HEK293 (cell line): ENCODE results near the gene TPM1.

Source experiments
- CTCF ChIA-PET: fragments of 350-600 bp; formaldehyde crosslinking; extraction: SDS; loops from one replicate; lab custom pipeline; 2021; ENCODE audit warnings: antibody characterized with exemption; lab: Yijun Ruan, JAX
- POLR2A ChIA-PET: fragments of 300-600 bp; formaldehyde crosslinking; extraction: SDS; loops from one replicate; lab custom pipeline; 2020; ENCODE audit warnings: antibody characterized with exemption, inconsistent platforms; lab: Yijun Ruan, JAX
- H3K27ac ChIP-seq: fragments of 200-500 bp; sonication (Bioruptor generic); 2 replicates; pipeline ENCODE4 v1.5.1; 2014; ENCODE audit warnings: low read depth, low read length, control low read depth, inconsistent platforms; ENCODE audit errors: extremely low read depth
- H3K36me3 ChIP-seq, 2 experiments: fragments of 200-500 bp in 1 of 2; sonication (Bioruptor generic) in 1 of 2; 1 replicate in 1 of 2; 2 replicates in 1 of 2; pipeline ENCODE4 v1.5.1; 2014 to 2017; ENCODE audit warnings: inconsistent platforms in 2 of 2, low read length in 2 of 2; ENCODE audit not compliant: control insufficient read depth in 2 of 2, insufficient read depth in 1 of 2
- H3K4me1 ChIP-seq: fragments of 200-500 bp; sonication (Bioruptor generic); 2 replicates; pipeline ENCODE4 v1.5.1; 2014; ENCODE audit warnings: mild to moderate bottlenecking, low read length, inconsistent platforms; ENCODE audit not compliant: control insufficient read depth, insufficient read depth
- H3K4me3 ChIP-seq: 2 replicates; pipeline ENCODE4 v1.5.1; 2011; ENCODE audit warnings: low read depth, mild to moderate bottlenecking, control low read depth, low read length, moderate library complexity
- H3K9me3 ChIP-seq: fragments of 200-500 bp; sonication (Bioruptor generic); 2 replicates; pipeline ENCODE4 v1.5.1; 2014; ENCODE audit warnings: low read depth, low read length, inconsistent platforms; ENCODE audit not compliant: control insufficient read depth, insufficient read depth
- ELK4 ChIP-seq: IDR thresholded peaks from 2 replicates; pipeline ENCODE4 v1.6.1; 2011; ENCODE audit warnings: mild to moderate bottlenecking, low read depth, low read length, borderline replicate concordance
- HOXD13 ChIP-seq: sonication (generic); formaldehyde crosslinking; IDR thresholded peaks from 2 replicates; pipeline ENCODE4 v1.8.0; 2022; ENCODE audit warnings: missing genetic modification reagents, borderline replicate concordance
- IKZF3 ChIP-seq: fragments of 450-650 bp; IDR thresholded peaks from 2 replicates; pipeline ENCODE4 v1.5.0; 2018; ENCODE audit warnings: missing biosample characterization, mild to moderate bottlenecking, missing genetic modification characterization, moderate library complexity
- WT1 ChIP-seq: fragments of 450-650 bp; formaldehyde crosslinking; IDR thresholded peaks from 2 replicates; pipeline ENCODE4 v1.5.1; 2016; ENCODE audit warnings: missing biosample characterization, missing genetic modification characterization
- ZFP41 ChIP-seq: fragments of 450-650 bp; formaldehyde crosslinking; IDR thresholded peaks from 2 replicates; pipeline ENCODE4 v1.5.1; 2016; ENCODE audit warnings: missing biosample characterization, missing genetic modification characterization, borderline replicate concordance
- ZNF174 ChIP-seq: fragments of 450-650 bp; formaldehyde crosslinking; IDR thresholded peaks from 2 replicates; pipeline ENCODE4 v1.5.0; 2017; ENCODE audit warnings: missing biosample characterization, mild to moderate bottlenecking, missing genetic modification characterization
- ZNF19 ChIP-seq: fragments of 450-650 bp; formaldehyde crosslinking; IDR thresholded peaks from 2 replicates; pipeline ENCODE4; 2016; ENCODE audit warnings: missing biosample characterization, missing genetic modification characterization, low read depth
- ZNF202 ChIP-seq: fragments of 450-650 bp; formaldehyde crosslinking; IDR thresholded peaks from 2 replicates; pipeline ENCODE4 v1.5.1; 2016; ENCODE audit warnings: missing biosample characterization, missing genetic modification characterization, borderline replicate concordance
- ZNF324 ChIP-seq: fragments of 450-650 bp; formaldehyde crosslinking; IDR thresholded peaks from 2 replicates; pipeline ENCODE4 v1.5.1; 2016; ENCODE audit warnings: missing biosample characterization, missing genetic modification characterization
- ZNF354C ChIP-seq: fragments of 450-650 bp; formaldehyde crosslinking; IDR thresholded peaks from 2 replicates; pipeline ENCODE4 v1.5.1; 2016; ENCODE audit warnings: missing biosample characterization, missing genetic modification characterization, low read depth, borderline replicate concordance
- ZNF530 ChIP-seq: fragments of 450-650 bp; formaldehyde crosslinking; IDR thresholded peaks from 2 replicates; pipeline ENCODE4 v1.5.1; 2016; ENCODE audit warnings: low read depth, missing biosample characterization, missing genetic modification characterization
- ZNF610 ChIP-seq: fragments of 450-650 bp; formaldehyde crosslinking; IDR thresholded peaks from 2 replicates; pipeline ENCODE4 v1.5.1; 2016; ENCODE audit warnings: missing biosample characterization, missing genetic modification characterization, borderline replicate concordance
- ZNF658 ChIP-seq: fragments of 450-650 bp; formaldehyde crosslinking; IDR thresholded peaks from 2 replicates; pipeline ENCODE4; 2016; ENCODE audit warnings: missing biosample characterization, missing genetic modification characterization
- ZNF830 ChIP-seq: fragments of 450-650 bp; IDR thresholded peaks from 2 replicates; pipeline ENCODE4 v1.5.0; 2018; ENCODE audit warnings: missing biosample characterization, missing genetic modification characterization, low read depth, mild to moderate bottlenecking, moderate library complexity
- ZXDB ChIP-seq: fragments of 450-650 bp; formaldehyde crosslinking; IDR thresholded peaks from 2 replicates; pipeline ENCODE4 v1.5.1; 2016; ENCODE audit warnings: missing biosample characterization, missing genetic modification characterization
- TF ChIP-seq, protein P1 (sequence below): fragments of 450-650 bp; formaldehyde crosslinking; IDR thresholded peaks from 2 replicates; pipeline ENCODE4 v1.5.1; 2016; ENCODE audit warnings: missing biosample characterization, missing genetic modification characterization
- TF ChIP-seq, protein P2 (sequence below): fragments of 450-650 bp; IDR thresholded peaks from 2 replicates; pipeline ENCODE4 v1.5.1; 2018; ENCODE audit warnings: missing biosample characterization, mild to moderate bottlenecking, missing genetic modification characterization
- TF ChIP-seq, protein P3 (sequence below): fragments of 450-650 bp; formaldehyde crosslinking; IDR thresholded peaks from 2 replicates; pipeline ENCODE4 v1.5.1; 2016; ENCODE audit warnings: missing biosample characterization, missing genetic modification characterization
- TF ChIP-seq, protein P4 (sequence below): fragments of 450-650 bp; formaldehyde crosslinking; conservative IDR thresholded peaks from 2 replicates; pipeline ENCODE4 v1.5.1; 2016; ENCODE audit warnings: low read depth, missing biosample characterization, missing genetic modification characterization

TPM1 gene

DNA sequence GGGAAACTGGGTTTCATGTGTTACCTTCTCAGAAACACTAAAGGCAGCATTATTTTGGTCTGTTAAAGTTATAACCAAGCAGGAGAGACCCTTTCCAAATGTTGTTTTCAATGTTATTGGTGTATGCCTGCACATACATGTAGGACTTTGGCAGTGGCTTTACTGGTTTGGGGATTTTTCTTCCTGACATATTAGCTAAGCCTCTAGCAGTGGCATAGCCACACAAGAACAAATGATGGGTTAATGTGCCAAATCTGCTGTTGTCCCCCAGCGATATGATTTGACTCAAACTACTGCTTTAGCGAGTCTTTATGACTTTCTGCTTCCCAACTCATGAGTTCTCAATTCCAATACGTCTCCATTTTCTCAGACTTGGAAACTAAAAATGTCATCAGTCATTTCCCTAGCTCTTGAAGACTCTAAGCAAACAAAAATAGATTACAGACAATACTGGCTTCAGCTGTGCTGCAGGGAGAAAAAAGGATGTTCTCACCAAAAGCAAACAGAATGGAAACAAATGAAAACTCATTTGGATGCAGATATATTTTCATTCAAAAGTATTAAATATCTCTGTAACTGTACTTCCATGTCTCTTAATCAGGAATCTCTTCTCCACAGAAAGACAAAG is 29.6 kb downstream of the TPM1 start:
- Histone ChIP-seq H3K9me3 (no peaks in the 10 kb centered on the region), H3K4me1 (no peaks in the 10 kb centered on the region), H3K27ac (no peak overlapping the region), H3K4me3 (no peak overlapping the region), H3K36me3 (peaks cover 0 to 31% of the 10 kb centered on the region in 2 experiments; a peak in 2 of 3 replicates)
- CTCF ChIA-PET: interaction anchor here (0.6 to 1.5 kb wide), 2 partner anchors 14 to 21 kb away, joined by 4 read pairs; no protein-coding TSS in a partner anchor
- POLR2A ChIA-PET: no interaction called here
- no peak for TF ChIP-seq ZNF610 (tag by site-specific recombination)
- TF ChIP-seq ZNF530 (tag by site-specific recombination): no peak
- TF ChIP-seq ZNF354C (tag by site-specific recombination): no peak
- TF ChIP-seq ZNF174 (tag by site-specific recombination): no peak
- TF ChIP-seq ELK4: no peak
- TF ChIP-seq ZXDB (tag by site-specific recombination): no peak
- TF ChIP-seq WT1 (tag by site-specific recombination): no peak
- TF ChIP-seq, protein P1, sequence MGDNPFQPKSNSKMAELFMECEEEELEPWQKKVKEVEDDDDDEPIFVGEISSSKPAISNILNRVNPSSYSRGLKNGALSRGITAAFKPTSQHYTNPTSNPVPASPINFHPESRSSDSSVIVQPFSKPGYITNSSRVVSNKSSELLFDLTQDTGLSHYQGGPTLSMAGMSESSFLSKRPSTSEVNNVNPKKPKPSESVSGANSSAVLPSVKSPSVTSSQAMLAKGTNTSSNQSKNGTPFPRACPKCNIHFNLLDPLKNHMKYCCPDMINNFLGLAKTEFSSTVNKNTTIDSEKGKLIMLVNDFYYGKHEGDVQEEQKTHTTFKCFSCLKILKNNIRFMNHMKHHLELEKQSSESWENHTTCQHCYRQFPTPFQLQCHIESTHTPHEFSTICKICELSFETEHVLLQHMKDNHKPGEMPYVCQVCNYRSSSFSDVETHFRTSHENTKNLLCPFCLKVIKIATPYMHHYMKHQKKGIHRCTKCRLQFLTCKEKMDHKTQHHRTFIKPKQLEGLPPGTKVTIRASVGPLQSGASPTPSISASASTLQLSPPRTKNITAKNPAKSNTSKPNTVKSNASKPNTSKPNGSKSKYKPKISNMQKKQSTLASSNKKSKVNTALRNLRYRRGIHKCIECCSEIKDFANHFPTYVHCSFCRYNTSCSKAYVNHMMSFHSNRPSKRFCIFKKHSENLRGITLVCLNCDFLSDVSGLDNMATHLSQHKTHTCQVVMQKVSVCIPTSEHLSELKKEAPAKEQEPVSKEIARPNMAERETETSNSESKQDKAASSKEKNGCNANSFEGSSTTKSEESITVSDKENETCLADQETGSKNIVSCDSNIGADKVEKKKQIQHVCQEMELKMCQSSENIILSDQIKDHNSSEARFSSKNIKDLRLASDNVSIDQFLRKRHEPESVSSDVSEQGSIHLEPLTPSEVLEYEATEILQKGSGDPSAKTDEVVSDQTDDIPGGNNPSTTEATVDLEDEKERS: no peak
- no peak for TF ChIP-seq ZNF324 (tag by site-specific recombination)
- TF ChIP-seq IKZF3 (tag by site-specific recombination): no peak
- TF ChIP-seq ZNF658: no peak
- no peak for TF ChIP-seq ZNF202 (tag by site-specific recombination)
- TF ChIP-seq ZNF830: no peak
- TF ChIP-seq, protein P2, sequence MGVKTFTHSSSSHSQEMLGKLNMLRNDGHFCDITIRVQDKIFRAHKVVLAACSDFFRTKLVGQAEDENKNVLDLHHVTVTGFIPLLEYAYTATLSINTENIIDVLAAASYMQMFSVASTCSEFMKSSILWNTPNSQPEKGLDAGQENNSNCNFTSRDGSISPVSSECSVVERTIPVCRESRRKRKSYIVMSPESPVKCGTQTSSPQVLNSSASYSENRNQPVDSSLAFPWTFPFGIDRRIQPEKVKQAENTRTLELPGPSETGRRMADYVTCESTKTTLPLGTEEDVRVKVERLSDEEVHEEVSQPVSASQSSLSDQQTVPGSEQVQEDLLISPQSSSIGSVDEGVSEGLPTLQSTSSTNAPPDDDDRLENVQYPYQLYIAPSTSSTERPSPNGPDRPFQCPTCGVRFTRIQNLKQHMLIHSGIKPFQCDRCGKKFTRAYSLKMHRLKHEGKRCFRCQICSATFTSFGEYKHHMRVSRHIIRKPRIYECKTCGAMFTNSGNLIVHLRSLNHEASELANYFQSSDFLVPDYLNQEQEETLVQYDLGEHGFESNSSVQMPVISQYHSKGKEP (tag by site-specific recombination): no peak
- no peak for TF ChIP-seq ZNF19 (tag by site-specific recombination)
- no peak for TF ChIP-seq HOXD13 (CRISPR knock-in tag)
- TF ChIP-seq ZFP41: no peak
- TF ChIP-seq, protein P3, sequence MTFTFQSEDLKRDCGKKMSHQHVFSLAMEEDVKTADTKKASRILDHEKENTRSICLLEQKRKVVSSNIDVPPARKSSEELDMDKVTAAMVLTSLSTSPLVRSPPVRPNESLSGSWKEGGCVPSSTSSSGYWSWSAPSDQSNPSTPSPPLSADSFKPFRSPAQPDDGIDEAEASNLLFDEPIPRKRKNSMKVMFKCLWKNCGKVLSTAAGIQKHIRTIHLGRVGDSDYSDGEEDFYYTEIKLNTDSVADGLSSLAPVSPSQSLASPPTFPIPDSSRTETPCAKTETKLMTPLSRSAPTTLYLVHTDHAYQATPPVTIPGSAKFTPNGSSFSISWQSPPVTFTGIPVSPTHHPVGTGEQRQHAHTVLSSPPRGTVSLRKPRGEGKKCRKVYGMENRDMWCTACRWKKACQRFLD (tag by site-specific recombination): no peak

- Histone ChIP-seq H3K4me3 (no peak overlapping the region), H3K9me3 (no peaks in the 10 kb centered on the region), H3K36me3 (peaks cover 0 to 26% of the 10 kb centered on the region in 2 experiments; a peak in 1 of 3 replicates), H3K27ac (no peak overlapping the region), H3K4me1 (no peaks in the 10 kb centered on the region)
- TF ChIP-seq, protein P4, sequence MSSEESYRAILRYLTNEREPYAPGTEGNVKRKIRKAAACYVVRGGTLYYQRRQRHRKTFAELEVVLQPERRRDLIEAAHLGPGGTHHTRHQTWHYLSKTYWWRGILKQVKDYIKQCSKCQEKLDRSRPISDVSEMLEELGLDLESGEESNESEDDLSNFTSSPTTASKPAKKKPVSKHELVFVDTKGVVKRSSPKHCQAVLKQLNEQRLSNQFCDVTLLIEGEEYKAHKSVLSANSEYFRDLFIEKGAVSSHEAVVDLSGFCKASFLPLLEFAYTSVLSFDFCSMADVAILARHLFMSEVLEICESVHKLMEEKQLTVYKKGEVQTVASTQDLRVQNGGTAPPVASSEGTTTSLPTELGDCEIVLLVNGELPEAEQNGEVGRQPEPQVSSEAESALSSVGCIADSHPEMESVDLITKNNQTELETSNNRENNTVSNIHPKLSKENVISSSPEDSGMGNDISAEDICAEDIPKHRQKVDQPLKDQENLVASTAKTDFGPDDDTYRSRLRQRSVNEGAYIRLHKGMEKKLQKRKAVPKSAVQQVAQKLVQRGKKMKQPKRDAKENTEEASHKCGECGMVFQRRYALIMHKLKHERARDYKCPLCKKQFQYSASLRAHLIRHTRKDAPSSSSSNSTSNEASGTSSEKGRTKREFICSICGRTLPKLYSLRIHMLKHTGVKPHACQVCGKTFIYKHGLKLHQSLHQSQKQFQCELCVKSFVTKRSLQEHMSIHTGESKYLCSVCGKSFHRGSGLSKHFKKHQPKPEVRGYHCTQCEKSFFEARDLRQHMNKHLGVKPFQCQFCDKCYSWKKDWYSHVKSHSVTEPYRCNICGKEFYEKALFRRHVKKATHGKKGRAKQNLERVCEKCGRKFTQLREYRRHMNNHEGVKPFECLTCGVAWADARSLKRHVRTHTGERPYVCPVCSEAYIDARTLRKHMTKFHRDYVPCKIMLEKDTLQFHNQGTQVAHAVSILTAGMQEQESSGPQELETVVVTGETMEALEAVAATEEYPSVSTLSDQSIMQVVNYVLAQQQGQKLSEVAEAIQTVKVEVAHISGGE (tag by site-specific recombination): no peak
- ChIA-PET CTCF (interaction anchor here (0.7 to 1.5 kb wide), 2 partner anchors 20 to 24 kb away, joined by 3 to 4 read pairs; no protein-coding TSS in a partner anchor), POLR2A (no interaction called here)
Observed at GRCh38 chr15:63072809-63073277, 30.3 kb downstream of the TPM1 start.
